Measurements from ENCODE around the gene HTN1.

Gene HTN1

DNA sequence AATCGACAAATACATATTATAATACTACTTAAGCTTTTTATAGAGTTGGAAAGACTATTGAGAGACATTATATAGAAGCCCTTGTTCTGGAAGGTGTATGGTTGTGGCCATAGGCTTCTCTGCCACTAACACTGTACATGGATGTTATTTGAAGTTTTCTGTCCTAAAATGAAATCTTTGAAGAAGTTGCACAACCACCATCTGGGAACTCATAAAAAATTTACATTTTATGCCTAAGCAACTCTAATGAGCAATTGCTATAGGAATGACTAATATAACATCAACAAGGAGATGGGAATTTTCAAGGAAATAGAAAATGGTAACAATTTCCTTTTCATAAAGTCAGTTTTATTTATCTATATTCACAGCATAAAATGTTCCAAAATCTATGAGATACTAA is 7.4 kb downstream of the HTN1 start:
- Histone ChIP-seq H3K27ac (ENCODE audit: low read depth, low read length) (no peak overlapping the region), H3K9me3 (ENCODE audit: low read length) (no peaks in the 10 kb centered on the region), H3K9ac (ENCODE audit: low read length) (no peak overlapping the region), H3K4me1 (ENCODE audit: insufficient read depth, low read length) (no peaks in the 10 kb centered on the region), H3K36me3 (ENCODE audit: insufficient read depth, low read length) (no peaks in the 10 kb centered on the region), H3K27me3 (ENCODE audit: control insufficient read depth in 1 of 2, insufficient read depth in 2 of 2, low read length in 2 of 2) (no peaks in the 10 kb centered on the region), H3K4me3 (ENCODE audit: low read depth in 1 of 2, low read length in 2 of 2) (no peak overlapping the region)

DNA sequence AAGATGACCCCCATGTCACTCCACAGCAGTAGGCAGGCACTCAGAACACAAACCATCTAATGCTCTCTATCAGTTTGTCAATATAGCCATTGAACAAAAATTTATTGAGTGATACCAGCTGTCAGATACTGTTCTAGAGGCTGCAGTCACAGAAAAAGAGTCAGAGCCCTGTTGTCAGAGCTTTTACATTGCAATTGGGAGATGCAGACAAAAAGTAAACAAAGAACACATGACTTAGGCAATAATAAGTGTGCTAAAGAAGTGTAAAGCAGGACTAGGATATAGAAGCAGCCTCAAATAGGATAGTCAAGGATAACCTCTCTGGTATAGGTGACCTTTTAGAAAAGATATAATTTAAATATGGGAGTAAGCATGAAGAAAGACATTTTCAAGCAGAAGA is 8.9 kb downstream of the HTN1 start:
- H3K9ac ChIP-seq (ENCODE audit: low read length) = no peak overlapping the region
- no peak overlapping the region for H3K27ac ChIP-seq (ENCODE audit: low read depth, low read length)
- no peak overlapping the region for H3K4me3 ChIP-seq (ENCODE audit: low read depth in 1 of 2, low read length in 2 of 2)
- H3K9me3 ChIP-seq (ENCODE audit: low read length) = no peaks in the 10 kb centered on the region
- no peaks in the 10 kb centered on the region for H3K4me1 ChIP-seq (ENCODE audit: insufficient read depth, low read length)
- H3K36me3 ChIP-seq (ENCODE audit: insufficient read depth, low read length) = no peaks in the 10 kb centered on the region
- no peaks in the 10 kb centered on the region for H3K27me3 ChIP-seq (ENCODE audit: control insufficient read depth in 1 of 2, insufficient read depth in 2 of 2, low read length in 2 of 2)

DNA sequence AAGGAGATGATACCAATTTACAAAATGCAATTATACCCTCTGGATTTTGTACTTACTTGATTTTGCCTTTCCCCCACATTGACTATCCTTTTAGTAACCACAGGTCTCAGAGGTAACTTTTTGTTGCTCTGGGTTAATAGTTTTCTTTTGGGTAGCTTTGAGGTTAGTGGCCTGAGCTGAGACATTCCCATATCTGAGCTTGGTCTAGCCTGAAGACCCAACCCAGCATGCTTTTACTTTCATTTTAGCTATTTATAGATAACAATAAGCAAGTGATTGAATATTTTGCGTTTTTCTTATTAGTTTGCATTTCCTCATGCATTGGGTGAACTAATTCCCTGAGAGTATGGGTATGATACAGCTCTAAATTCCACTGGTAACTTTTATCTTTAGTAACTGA is 11.8 kb downstream of the HTN1 start:
- Histone ChIP-seq H3K4me1 (ENCODE audit: insufficient read depth, low read length) (no peaks in the 10 kb centered on the region), H3K9ac (ENCODE audit: low read length) (no peak overlapping the region), H3K27ac (ENCODE audit: low read depth, low read length) (no peak overlapping the region), H3K36me3 (ENCODE audit: insufficient read depth, low read length) (no peaks in the 10 kb centered on the region), H3K9me3 (ENCODE audit: low read length) (no peaks in the 10 kb centered on the region), H3K4me3 (ENCODE audit: low read depth in 1 of 2, low read length in 2 of 2) (no peak overlapping the region), H3K27me3 (ENCODE audit: control insufficient read depth in 1 of 2, insufficient read depth in 2 of 2, low read length in 2 of 2) (no peaks in the 10 kb centered on the region)

DNA sequence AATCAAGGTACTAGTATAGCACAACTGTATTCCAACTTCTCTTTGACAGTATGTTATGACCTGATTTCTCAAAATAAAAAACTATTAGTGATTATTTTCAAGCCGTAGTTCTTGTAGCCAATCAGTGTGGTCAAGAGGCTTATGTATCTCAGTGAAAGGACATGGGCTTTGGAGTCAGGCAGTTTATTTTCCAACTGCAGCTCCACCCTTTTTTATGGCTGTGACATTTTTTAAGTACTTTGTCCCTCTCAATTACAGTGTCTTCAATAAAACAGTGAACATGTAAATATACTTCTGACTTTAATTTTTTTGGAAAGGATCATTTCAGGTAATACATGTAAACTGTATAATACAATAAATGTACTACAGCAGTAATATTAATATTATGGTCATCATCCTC is 30.0 kb downstream of the HTN1 start:
- no peaks in the 10 kb centered on the region for H3K27me3 ChIP-seq (ENCODE audit: control insufficient read depth in 1 of 2, insufficient read depth in 2 of 2, low read length in 2 of 2)
- H3K36me3 ChIP-seq (ENCODE audit: insufficient read depth, low read length) = no peaks in the 10 kb centered on the region

DNA sequence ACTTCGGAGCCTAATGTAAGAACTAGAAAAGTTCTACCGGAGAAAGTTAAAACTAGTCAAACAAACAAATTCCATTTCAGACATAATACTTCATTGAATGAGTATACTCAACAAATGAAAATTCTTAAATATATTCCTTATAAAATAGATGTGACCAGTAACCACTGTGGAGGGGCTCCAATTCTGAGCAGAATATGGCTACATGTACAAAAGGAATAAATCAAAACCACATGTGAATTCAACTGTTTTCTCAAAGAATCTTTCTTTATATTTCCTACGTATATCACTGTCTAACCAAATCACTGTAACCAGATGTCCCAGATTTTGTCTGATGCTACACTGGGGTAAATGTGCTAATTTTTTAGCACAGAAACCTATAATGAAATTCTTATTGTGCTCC is 49.0 kb downstream of the HTN1 start:
- no peaks in the 10 kb centered on the region for H3K9me3 ChIP-seq (ENCODE audit: low read length)
- H3K36me3 ChIP-seq (ENCODE audit: insufficient read depth, low read length) = no peaks in the 10 kb centered on the region
- H3K27me3 ChIP-seq (ENCODE audit: control insufficient read depth in 1 of 2, insufficient read depth in 2 of 2, low read length in 2 of 2) = no peaks in the 10 kb centered on the region
- H3K4me1 ChIP-seq (ENCODE audit: insufficient read depth, low read length) = no peaks in the 10 kb centered on the region
- H3K4me3 ChIP-seq (ENCODE audit: low read depth in 1 of 2, low read length in 2 of 2) = no peak overlapping the region
- H3K9ac ChIP-seq (ENCODE audit: low read length) = no peak overlapping the region
- H3K27ac ChIP-seq (ENCODE audit: low read depth, low read length) = no peak overlapping the region

More for the DNA sequence above, 30.0 kb downstream of the HTN1 start:
- Histone ChIP-seq H3K9ac (ENCODE audit: low read length) (no peak overlapping the region), H3K4me3 (ENCODE audit: low read depth in 1 of 2, low read length in 2 of 2) (no peak overlapping the region), H3K27ac (ENCODE audit: low read depth, low read length) (no peak overlapping the region), H3K9me3 (ENCODE audit: low read length) (no peaks in the 10 kb centered on the region), H3K4me1 (ENCODE audit: insufficient read depth, low read length) (no peaks in the 10 kb centered on the region)
